WI38 (cell line): ENCODE results near the gene MARCHF3.

Experiments used
- H3K4me3 ChIP-seq: 2 replicates; pipeline ENCODE4 v1.5.1; 2011; ENCODE audit warnings: low read depth, mild to moderate bottlenecking, control low read depth, low read length
- TF ChIP-seq, protein P1 (sequence below): IDR thresholded peaks from 2 replicates; pipeline ENCODE4 v1.5.1; 2012; ENCODE audit warnings: low read depth, mild to moderate bottlenecking, control low read depth, low read length

MARCHF3 gene

GRCh38 chr5:126981222-126981621 is 49.1 kb downstream of the MARCHF3 start:
- no peak overlapping the region for H3K4me3 ChIP-seq
- TF ChIP-seq, protein P1, sequence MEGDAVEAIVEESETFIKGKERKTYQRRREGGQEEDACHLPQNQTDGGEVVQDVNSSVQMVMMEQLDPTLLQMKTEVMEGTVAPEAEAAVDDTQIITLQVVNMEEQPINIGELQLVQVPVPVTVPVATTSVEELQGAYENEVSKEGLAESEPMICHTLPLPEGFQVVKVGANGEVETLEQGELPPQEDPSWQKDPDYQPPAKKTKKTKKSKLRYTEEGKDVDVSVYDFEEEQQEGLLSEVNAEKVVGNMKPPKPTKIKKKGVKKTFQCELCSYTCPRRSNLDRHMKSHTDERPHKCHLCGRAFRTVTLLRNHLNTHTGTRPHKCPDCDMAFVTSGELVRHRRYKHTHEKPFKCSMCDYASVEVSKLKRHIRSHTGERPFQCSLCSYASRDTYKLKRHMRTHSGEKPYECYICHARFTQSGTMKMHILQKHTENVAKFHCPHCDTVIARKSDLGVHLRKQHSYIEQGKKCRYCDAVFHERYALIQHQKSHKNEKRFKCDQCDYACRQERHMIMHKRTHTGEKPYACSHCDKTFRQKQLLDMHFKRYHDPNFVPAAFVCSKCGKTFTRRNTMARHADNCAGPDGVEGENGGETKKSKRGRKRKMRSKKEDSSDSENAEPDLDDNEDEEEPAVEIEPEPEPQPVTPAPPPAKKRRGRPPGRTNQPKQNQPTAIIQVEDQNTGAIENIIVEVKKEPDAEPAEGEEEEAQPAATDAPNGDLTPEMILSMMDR = no peak

- H3K4me3 ChIP-seq = no peak overlapping the region
- TF ChIP-seq, protein P1 = no peak
Measured at GRCh38 chr5:126978258-126978657, 52.1 kb downstream of the MARCHF3 start.

DNA sequence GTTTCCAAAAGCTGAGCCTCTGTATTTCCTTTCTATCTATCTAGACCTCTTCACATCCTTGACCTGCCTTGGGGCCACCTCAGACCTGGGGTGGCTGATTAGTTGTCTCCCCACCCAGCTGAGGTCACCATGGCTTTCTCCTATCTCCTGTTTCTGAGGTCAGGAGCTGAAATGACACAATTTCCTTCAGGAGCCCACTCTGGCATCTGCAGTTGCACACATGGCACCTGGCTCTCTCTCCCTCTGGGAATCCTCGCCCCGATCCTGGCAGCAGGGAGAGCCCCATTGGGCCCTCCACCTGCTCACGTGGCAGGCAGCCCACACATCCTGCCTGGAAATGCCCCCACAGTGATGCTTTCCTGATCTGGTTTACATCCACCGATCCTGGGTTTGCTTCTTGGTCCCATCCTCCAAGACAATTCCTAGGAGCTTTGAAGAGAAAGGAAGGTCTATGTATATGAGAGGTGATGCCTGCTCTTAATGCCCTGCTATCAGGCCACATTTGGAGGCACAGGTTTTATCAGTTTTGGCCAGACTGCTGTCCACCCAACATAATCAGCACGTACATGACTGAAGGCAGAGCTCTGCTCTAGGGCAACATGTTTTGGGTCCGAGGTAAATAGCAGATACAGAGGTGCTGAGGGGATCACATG is 53.7 kb downstream of the MARCHF3 start:
- TF ChIP-seq, protein P1 = no peak
- H3K4me3 ChIP-seq = no peak overlapping the region

- TF ChIP-seq, protein P1 = no peak
- no peak overlapping the region for H3K4me3 ChIP-seq
Measured at GRCh38 chr5:126975796-126976195, 54.6 kb downstream of the MARCHF3 start.

GRCh38 chr5:126973193-126973592 is 57.2 kb downstream of the MARCHF3 start:
- TF ChIP-seq, protein P1 = no peak
- no peak overlapping the region for H3K4me3 ChIP-seq

DNA sequence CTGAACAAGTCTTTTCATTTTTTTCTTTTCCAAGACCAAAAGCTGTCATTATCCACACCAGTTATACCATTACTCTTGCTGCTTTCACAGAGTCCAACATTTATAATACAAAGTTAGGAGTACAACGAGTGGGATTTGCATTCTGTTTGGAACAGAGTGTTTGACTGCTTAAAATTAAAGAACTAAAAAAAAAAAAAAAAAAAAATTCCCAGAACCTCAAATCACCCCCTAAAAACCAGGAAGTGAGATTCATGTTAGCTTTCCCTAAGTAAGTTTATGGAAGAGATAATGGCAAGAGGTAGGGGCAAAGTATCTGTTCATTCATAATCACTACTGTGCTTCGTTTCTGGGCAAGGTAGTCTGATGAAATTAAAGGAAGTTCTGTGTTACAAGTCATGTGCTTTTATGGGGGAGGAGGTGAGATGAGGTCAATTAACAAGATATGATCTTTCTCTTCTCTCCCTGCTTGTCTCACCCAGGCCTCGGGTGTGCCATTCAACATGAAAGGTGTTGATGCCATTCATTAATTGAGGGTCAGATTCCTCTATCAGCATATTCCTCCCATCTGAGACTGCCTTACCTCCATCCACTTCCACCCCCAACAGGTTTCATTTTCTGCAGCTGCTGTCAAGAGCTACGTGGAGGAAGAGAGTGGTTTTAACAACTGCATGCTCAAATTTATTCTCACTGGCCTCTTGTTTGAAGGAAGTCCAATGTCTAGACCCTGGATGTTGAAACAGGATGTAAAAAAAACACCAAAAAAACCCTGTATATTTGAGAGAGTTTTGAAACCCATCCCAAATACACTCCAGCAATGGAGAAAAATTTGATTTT is 58.1 kb downstream of the MARCHF3 start:
- H3K4me3 ChIP-seq = no peak overlapping the region
- TF ChIP-seq, protein P1 = no peak

- TF ChIP-seq, protein P1 = no peak
- no peak overlapping the region for H3K4me3 ChIP-seq
Measured at GRCh38 chr5:126971455-126972031, 58.8 kb downstream of the MARCHF3 start.
